Small intestine (tissue), 7 donors: ENCODE measurements around the gene TMEM163. TPM values are rescaled to one million over a fixed set of nuclear protein-coding genes. Genes with fewer than 3 reads are reported as not detected.
A peak's percentile ranks its signal among the peaks of the same experiment; 100 is the strongest.
"Not testable (repeated sequence)": the region's sequence is repeated elsewhere in the genome, so short reads cannot be mapped to it uniquely, and the experiment has no call there.

ENCODE experiments used
- DNase-seq, 2 donors: peaks; one replicate each; pipeline versions ENCODE4 v3.0.0 to v3.0.0-alpha.2; 2013
- FAIRE-seq: peaks from 2 replicates; lab custom pipeline; 2012; peaks lifted over from hg19 to GRCh38; lab: Jason Lieb, UNC
- H3K27ac ChIP-seq, 3 donors: one replicate each; pipeline ENCODE4 v1.5.1; 2013; ENCODE audit warnings: low read length in 2 of 3, mild to moderate bottlenecking in 2 of 3, control low read depth in 1 of 3, inconsistent platforms in 1 of 3, low read depth in 1 of 3, moderate library complexity in 1 of 3
- H3K27me3 ChIP-seq, 3 donors: one replicate each; pipeline ENCODE4 v1.6.1; 2013; ENCODE audit warnings: low read length in 3 of 3, inconsistent platforms in 1 of 3; ENCODE audit not compliant: control insufficient read depth in 3 of 3, insufficient read depth in 3 of 3
- H3K36me3 ChIP-seq, 3 donors: one replicate each; pipeline ENCODE4 v1.6.1; 2013; ENCODE audit warnings: low read length in 3 of 3, inconsistent platforms in 1 of 3, low read depth in 1 of 3, mild to moderate bottlenecking in 1 of 3, moderate library complexity in 1 of 3; ENCODE audit not compliant: control insufficient read depth in 3 of 3, insufficient read depth in 2 of 3
- H3K4me1 ChIP-seq, 3 donors: one replicate each; pipeline ENCODE4 v1.6.1; 2013; ENCODE audit warnings: low read length in 2 of 3, inconsistent platforms in 1 of 3, low read depth in 1 of 3, mild to moderate bottlenecking in 1 of 3, moderate library complexity in 1 of 3; ENCODE audit not compliant: control insufficient read depth in 3 of 3, insufficient read depth in 2 of 3
- H3K4me3 ChIP-seq, 3 donors: one replicate each; pipeline ENCODE4 v1.5.1; 2013; ENCODE audit warnings: low read length in 3 of 3, control low read depth in 1 of 3, inconsistent platforms in 1 of 3, low read depth in 1 of 3, mild to moderate bottlenecking in 1 of 3, moderate library complexity in 1 of 3
- H3K9me3 ChIP-seq, 2 donors: one replicate each; pipeline ENCODE4 v1.6.1; 2013; ENCODE audit warnings: low read depth in 1 of 2, low read length in 1 of 2; ENCODE audit not compliant: control insufficient read depth in 2 of 2, insufficient read depth in 1 of 2
- WGBS, 3 donors: extraction: QIAGEN DNeasy Blood & Tissue Kit; methylation state at CpG; one replicate each; pipeline ENCODE4 v1.1.7; 2013; 5-methylcytosine and 5-hydroxymethylcytosine counted together
- polyA plus RNA-seq, 4 donors: library from polyadenylated mRNA; stranded (reverse) in 3 of 4; unstranded in 1 of 4; fragments of 200-250 nt in 3 of 4; fragments of 120-200 nt in 1 of 4; gene quantifications; one replicate each; pipeline versions ENCODE4 v1.2.1 to v1.2.3, GENCODE V29; 2013
- donor health status: healthy with polysubstance abuse.
- donor health status: control.
- donor health status: control.
- donor health status: Bipolar disorder and iron deficiency.
- donor health status: healthy.

The TMEM163 gene
- polyA plus RNA-seq, 4 donors: 0.13 to 0.57 (median 0.38) TPM

GRCh38 chr2:134626781-134627180, 92.0 kb downstream of the TMEM163 start:
- H3K4me1 ChIP-seq: no peaks in the 10 kb centered on the region
- WGBS, 3 donors: 72 to 79% (median 79%) methylated on average over 4 of the region's 4 CpGs
- FAIRE-seq: no peak

DNA sequence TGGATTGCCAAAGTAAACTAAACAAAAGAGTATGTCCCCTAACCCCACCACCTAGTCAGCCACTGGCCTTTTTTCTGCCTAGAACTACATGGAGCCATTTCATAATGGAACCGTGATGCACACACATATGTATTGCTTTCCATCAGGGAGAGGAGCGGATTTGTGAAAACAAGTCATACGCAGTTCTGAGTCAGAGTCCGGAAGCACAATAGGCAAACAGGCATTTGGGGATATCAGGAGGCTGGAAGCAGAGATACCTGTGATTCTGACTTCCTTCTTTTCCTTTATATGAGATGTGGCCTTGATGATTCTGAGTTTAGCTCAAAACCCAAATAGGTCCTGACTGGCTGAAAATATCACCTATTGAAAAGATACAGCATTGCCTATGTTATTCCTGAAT, 93.5 kb downstream of the TMEM163 start:
- WGBS, 3 donors: 86 to 93% (median 92%) methylated on average over 4 of the region's 4 CpGs
- Histone ChIP-seq H3K4me1 (no peaks in the 10 kb centered on the region), H3K4me3 (no peak overlapping the region), H3K9me3 (no peaks in the 10 kb centered on the region), H3K27me3 (peaks cover 0 to 3% (median 0%) of the 10 kb centered on the region in 3 donors), H3K36me3 (no peaks in the 10 kb centered on the region), H3K27ac (no peak overlapping the region)
- DNase-seq (no peak), FAIRE-seq (no peak)

More at GRCh38 chr2:134626781-134627180, 92.0 kb downstream of the TMEM163 start:
- DNase-seq: no peak
- Histone ChIP-seq H3K4me3 (no peak overlapping the region), H3K27ac (no peak overlapping the region), H3K27me3 (peaks cover 0 to 3% (median 0%) of the 10 kb centered on the region in 3 donors), H3K36me3 (no peaks in the 10 kb centered on the region), H3K9me3 (no peaks in the 10 kb centered on the region)

GRCh38 chr2:134623796-134624195, 95.0 kb downstream of the TMEM163 start:
- Histone ChIP-seq H3K27me3 (peaks cover 0 to 3% (median 0%) of the 10 kb centered on the region in 3 donors), H3K36me3 (no peaks in the 10 kb centered on the region), H3K27ac (no peak overlapping the region), H3K4me1 (no peaks in the 10 kb centered on the region), H3K9me3 (no peaks in the 10 kb centered on the region), H3K4me3 (no peak overlapping the region)
- 60 to 71% (median 64%) methylated on average over 3 of the region's 3 CpGs for WGBS, 3 donors
- no peak for DNase-seq
- no peak for FAIRE-seq

DNA sequence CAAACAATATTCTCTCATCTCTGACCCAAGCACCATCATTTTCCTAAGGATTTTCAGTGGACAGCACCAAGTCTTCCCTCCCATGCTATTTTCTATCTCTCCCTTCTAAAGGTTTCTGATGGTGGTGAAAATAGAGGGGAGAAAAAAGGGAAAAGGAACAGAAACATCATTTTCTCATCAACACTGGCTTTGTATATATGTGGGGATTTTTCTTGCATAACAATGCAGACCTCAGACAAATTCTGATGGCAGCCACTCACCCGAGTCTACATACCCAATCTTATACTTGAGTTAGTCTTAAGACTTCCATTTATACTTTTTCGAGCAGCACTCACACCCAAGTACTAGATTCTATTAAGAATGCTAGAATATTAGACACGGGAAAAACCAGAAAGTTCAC, 95.8 kb downstream of the TMEM163 start:
- H3K36me3 ChIP-seq: no peaks in the 10 kb centered on the region
- no peaks in the 10 kb centered on the region for H3K4me1 ChIP-seq
- WGBS, 3 donors: 78 to 85% (median 81%) methylated on average over 3 of the region's 3 CpGs
- H3K27me3 ChIP-seq: peaks cover 0 to 3% (median 0%) of the 10 kb centered on the region in 3 donors
- H3K4me3 ChIP-seq: no peak overlapping the region
- no peak for FAIRE-seq
- no peaks in the 10 kb centered on the region for H3K9me3 ChIP-seq
- no peak for DNase-seq
- H3K27ac ChIP-seq: no peak overlapping the region

DNA sequence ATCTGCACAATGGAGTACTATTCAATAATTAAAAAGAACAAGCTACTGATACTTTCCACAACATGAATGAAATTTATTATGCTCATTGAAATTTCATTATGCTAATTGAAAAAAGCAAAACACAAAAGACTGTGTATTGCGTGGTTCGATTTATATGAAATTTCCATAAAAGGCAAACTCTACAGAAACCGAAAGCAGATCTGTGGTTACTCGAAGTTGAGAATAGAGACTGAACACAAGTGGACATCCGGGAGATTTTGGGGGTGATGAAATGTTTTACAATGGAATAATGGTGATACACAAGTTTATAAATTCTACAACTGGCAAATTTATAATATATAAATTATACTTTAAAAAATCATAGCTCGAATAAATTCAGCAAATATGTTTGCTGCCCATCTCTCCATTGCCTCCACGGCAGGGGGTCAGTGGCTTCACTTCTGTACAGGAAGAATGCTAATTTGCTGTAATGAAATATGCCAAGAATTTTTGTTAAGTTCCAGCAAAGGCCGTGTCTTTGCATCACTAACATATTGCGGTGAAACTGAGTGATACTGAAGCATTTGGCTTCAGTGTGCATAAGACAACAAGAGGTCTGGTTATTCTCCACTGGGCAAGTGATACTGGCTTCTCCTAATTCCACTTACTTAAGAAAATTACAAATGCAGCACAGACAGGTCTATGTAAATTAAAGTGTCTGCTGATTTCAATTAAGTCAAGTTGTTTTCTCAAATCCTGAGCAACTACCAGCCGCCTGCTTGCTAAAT, 96.7 kb downstream of the TMEM163 start:
- Histone ChIP-seq H3K4me1 (no peaks in the 10 kb centered on the region), H3K4me3 (no peak overlapping the region), H3K9me3 (no peaks in the 10 kb centered on the region), H3K36me3 (no peaks in the 10 kb centered on the region), H3K27me3 (peaks cover 0 to 3% (median 0%) of the 10 kb centered on the region in 3 donors), H3K27ac (no peak overlapping the region)
- 81 to 90% (median 82%) methylated on average over 10 of the region's 10 CpGs for WGBS, 3 donors
- FAIRE-seq (no peak), DNase-seq (peak in 1 of 2 donors; percentile 12)

GRCh38 chr2:134619250-134619649, 99.5 kb downstream of the TMEM163 start:
- whole genome bisulfite sequencing, 3 donors: 91 to 92% (median 92%) methylated on average over 4 of the region's 4 CpGs
- Histone ChIP-seq H3K36me3 (no peaks in the 10 kb centered on the region), H3K27me3 (no peaks in the 10 kb centered on the region), H3K4me3 (no peak overlapping the region), H3K9me3 (no peaks in the 10 kb centered on the region), H3K4me1 (no peaks in the 10 kb centered on the region), H3K27ac (no peak overlapping the region)
- DNase-seq: no peak
- no peak for FAIRE-seq

- H3K4me1 ChIP-seq, H3K27me3 ChIP-seq, FAIRE-seq, H3K36me3 ChIP-seq, H3K27ac ChIP-seq, H3K4me3 ChIP-seq, DNase-seq, H3K9me3 ChIP-seq: not testable (repeated sequence)
- WGBS, 3 donors: 80 to 92% (median 89%) methylated on average over 3 of the region's 3 CpGs
These were observed 103.3 kb downstream of the TMEM163 start for GRCh38 chr2:134615480-134615879.

DNA sequence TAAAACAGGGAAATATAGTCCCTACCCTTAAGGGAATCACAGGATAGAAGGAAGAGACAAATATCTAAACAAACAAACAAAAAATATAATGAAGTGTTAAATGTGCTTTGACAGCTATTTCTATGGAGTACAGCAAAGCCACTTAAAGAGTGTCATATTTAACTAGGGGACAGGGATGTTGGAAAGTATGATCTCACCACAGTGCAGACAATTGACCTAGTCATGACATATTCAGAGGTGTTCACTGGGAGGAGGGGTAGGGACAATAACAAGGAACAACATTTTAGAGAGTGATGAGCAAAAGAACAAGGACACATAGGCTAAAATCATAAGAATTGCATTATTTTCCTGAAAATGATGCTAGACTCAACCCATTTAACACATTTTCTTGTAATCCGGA, 107.5 kb downstream of the TMEM163 start:
- no peaks in the 10 kb centered on the region for H3K4me1 ChIP-seq
- no peak overlapping the region for H3K27ac ChIP-seq
- WGBS, 3 donors: 90 to 96% (median 95%) methylated on average over 1 of the region's 1 CpG
- peaks cover 0 to 8% of the 10 kb centered on the region in 2 donors for H3K9me3 ChIP-seq
- no peak for FAIRE-seq
- H3K36me3 ChIP-seq: no peaks in the 10 kb centered on the region
- no peak overlapping the region for H3K4me3 ChIP-seq
- H3K27me3 ChIP-seq: no peaks in the 10 kb centered on the region
- DNase-seq: no peak
